GM12878 (cell line): ENCODE data around the gene SASH3. TPM values are rescaled to one million over a fixed set of nuclear protein-coding genes. Genes with fewer than 3 reads are reported as not detected.
A peak's percentile ranks its signal among the peaks of the same experiment; 100 is the strongest.

Source experiments
- ATAC-seq: fragments of 200-7000 bp; cut with Tn5 transposase; 3 replicates; pipeline ENCODE4 v1.9.1; 2020; ENCODE audit warnings: mild to moderate bottlenecking, moderate library complexity
- BruUV-seq: library from RNA; stranded (reverse); fragments of 400-500 nt; replicated peaks from 2 replicates; lab custom pipeline; 2021; lab: Mats Ljungman, UMichigan
- CTCF ChIA-PET: fragments of 300-600 bp; sonication (Branson Sonifier 250); formaldehyde crosslinking; extraction: SDS; loops from one replicate; lab custom pipeline; 2021; ENCODE audit warnings: inconsistent platforms; lab: Yijun Ruan, JAX
- POLR2A ChIA-PET: fragments of 350-600 bp; formaldehyde crosslinking; extraction: SDS; loops from one replicate; lab custom pipeline; 2021; ENCODE audit warnings: inconsistent platforms; lab: Charles Lee
- RAD21 ChIA-PET: fragments of 300-600 bp; sonication (Branson Sonifier 250); formaldehyde crosslinking; loops from one replicate; lab custom pipeline; 2023; ENCODE audit warnings: antibody characterized with exemption; ENCODE audit not compliant: unreplicated experiment; lab: Charles Lee
- SMC1A ChIA-PET: fragments of 300-600 bp; sonication (Branson Sonifier 250); formaldehyde crosslinking; loops from one replicate; lab custom pipeline; 2023; ENCODE audit not compliant: unreplicated experiment, uncharacterized antibody; lab: Charles Lee
- DNase-seq: peaks from one replicate; pipeline ENCODE4 v3.0.0-alpha.2; 2011; ENCODE audit warnings: low read depth, low spot score
- FAIRE-seq: peaks from 3 replicates; lab custom pipeline; 2011; peaks lifted over from hg19 to GRCh38; lab: Jason Lieb, UNC
- H2AFZ ChIP-seq: 2 replicates; pipeline ENCODE4 v1.6.0; 2011; ENCODE audit warnings: low read depth, low read length, control low read depth; ENCODE audit not compliant: control insufficient read depth
- H3K27ac ChIP-seq: 2 replicates; pipeline ENCODE4 v1.5.1; 2011; ENCODE audit warnings: control low read depth; ENCODE audit not compliant: control insufficient read depth, insufficient read depth
- H3K27me3 ChIP-seq, 2 experiments: replicated peaks in 1 of 2; 2 replicates each; pipeline versions ENCODE4 v1.6.0 to v1.6.1; 2011; ENCODE audit warnings: low read length in 1 of 2; ENCODE audit not compliant: control insufficient read depth in 2 of 2, insufficient read depth in 2 of 2
- H3K36me3 ChIP-seq, 2 experiments: 2 replicates each; pipeline ENCODE4 v1.5.1; 2011; ENCODE audit warnings: low read length in 1 of 2; ENCODE audit not compliant: control insufficient read depth in 2 of 2, insufficient read depth in 2 of 2
- H3K4me1 ChIP-seq: 2 replicates; pipeline ENCODE4 v1.6.1; 2011; ENCODE audit warnings: mild to moderate bottlenecking, low read length, moderate library complexity, mixed read lengths; ENCODE audit not compliant: control insufficient read depth, insufficient read depth
- H3K4me2 ChIP-seq: 2 replicates; pipeline ENCODE4 v1.6.0; 2011; ENCODE audit warnings: control low read depth; ENCODE audit not compliant: control insufficient read depth, insufficient read depth
- H3K4me3 ChIP-seq: fragments of 200-600 bp; sonication (generic); 2 replicates; pipeline ENCODE4 v1.5.1; 2016
- H3K79me2 ChIP-seq: 2 replicates; pipeline ENCODE4 v1.6.0; 2011; ENCODE audit warnings: low read length; ENCODE audit not compliant: control insufficient read depth, insufficient read depth
- H3K9ac ChIP-seq: 2 replicates; pipeline ENCODE4 v1.8.0; 2011; ENCODE audit warnings: low read length, control low read depth, mixed read lengths; ENCODE audit not compliant: control insufficient read depth, insufficient read depth
- H3K9me3 ChIP-seq: replicated peaks from 3 replicates; pipeline ENCODE4 v1.5.1; 2011; ENCODE audit warnings: mild to moderate bottlenecking, low read length; ENCODE audit not compliant: control insufficient read depth, insufficient read depth
- H4K20me1 ChIP-seq: 2 replicates; pipeline ENCODE4 v1.6.0; 2011; ENCODE audit not compliant: control insufficient read depth, insufficient read depth
- ATF3 ChIP-seq: IDR thresholded peaks from 2 replicates; pipeline ENCODE4 v1.6.1; 2011; ENCODE audit warnings: low read depth, mild to moderate bottlenecking, low read length, moderate library complexity, borderline replicate concordance; ENCODE audit errors: extremely low read depth
- BCL11A ChIP-seq: IDR thresholded peaks from 2 replicates; pipeline ENCODE4 v1.6.1; 2011; ENCODE audit warnings: low read depth, low read length
- CBX5 ChIP-seq: sonication (generic); IDR thresholded peaks from 2 replicates; pipeline ENCODE4 v1.6.1; 2016; ENCODE audit warnings: low read depth, moderate library complexity, mild to moderate bottlenecking, inconsistent platforms
- CHD2 ChIP-seq: IDR thresholded peaks from 2 replicates; pipeline ENCODE4 v1.6.1; 2011; ENCODE audit warnings: low read depth, low read length, improper control_type of control experiment, borderline replicate concordance
- EGR1 ChIP-seq, 2 experiments: IDR thresholded peaks; 1 replicate in 1 of 2; 2 replicates in 1 of 2; pipeline ENCODE4 v1.6.1; 2011 to 2012; ENCODE audit warnings: low read depth in 2 of 2, low read length in 2 of 2, borderline replicate concordance in 1 of 2, mild to moderate bottlenecking in 1 of 2, moderate library complexity in 1 of 2
- EP300 ChIP-seq, 2 experiments: fragments of 150-350 bp in 1 of 2; IDR thresholded peaks; 2 replicates each; pipeline ENCODE4 v1.6.1; 2011 to 2012; ENCODE audit warnings: low read depth in 2 of 2, low read length in 2 of 2, borderline replicate concordance in 1 of 2, improper control_type of control experiment in 1 of 2, inconsistent platforms in 1 of 2; ENCODE audit not compliant: control insufficient read depth in 1 of 2
- GATAD2B ChIP-seq: fragments of 450-650 bp; conservative IDR thresholded peaks from 2 replicates; pipeline ENCODE4 v1.6.1; 2017; ENCODE audit warnings: low read depth, mild to moderate bottlenecking, moderate library complexity
- HDAC2 ChIP-seq: fragments of 200-600 bp; sonication (generic); IDR thresholded peaks from 2 replicates; pipeline ENCODE4 v1.6.1; 2017
- HDAC6 ChIP-seq: fragments of 200-600 bp; sonication (generic); IDR thresholded peaks from one replicate; pipeline ENCODE4 v1.8.0; 2017; ENCODE audit warnings: antibody characterized with exemption; ENCODE audit not compliant: unreplicated experiment
- IRF3 ChIP-seq: fragments of 450-650 bp; IDR thresholded peaks from 2 replicates; pipeline ENCODE4 v1.6.1; 2014; ENCODE audit warnings: mild to moderate bottlenecking
- JUNB ChIP-seq: IDR thresholded peaks from 2 replicates; pipeline ENCODE4 v1.6.1; 2016; ENCODE audit warnings: antibody characterized with exemption, mild to moderate bottlenecking
- MEF2A ChIP-seq: IDR thresholded peaks from 2 replicates; pipeline ENCODE4 v1.6.1; 2011; ENCODE audit warnings: low read depth, mild to moderate bottlenecking, low read length, moderate library complexity; ENCODE audit not compliant: insufficient read depth
- MTA2 ChIP-seq: fragments of 450-650 bp; IDR thresholded peaks from 2 replicates; pipeline ENCODE4 v1.6.1; 2016; ENCODE audit warnings: low read depth, mild to moderate bottlenecking, moderate library complexity
- NFYA ChIP-seq: IDR thresholded peaks from 2 replicates; pipeline ENCODE4 v1.6.1; 2011; ENCODE audit warnings: low read depth, mild to moderate bottlenecking, low read length, improper control_type of control experiment, borderline replicate concordance
- PBX3 ChIP-seq: IDR thresholded peaks from 2 replicates; pipeline ENCODE4 v1.6.1; 2011; ENCODE audit warnings: mild to moderate bottlenecking, low read depth, low read length, moderate library complexity; ENCODE audit not compliant: insufficient replicate concordance
- PML ChIP-seq: IDR thresholded peaks from 2 replicates; pipeline ENCODE4 v1.6.1; 2012; ENCODE audit warnings: low read length, inconsistent platforms
- RFX5 ChIP-seq: IDR thresholded peaks from 2 replicates; pipeline ENCODE4 v1.6.1; 2011; ENCODE audit warnings: low read depth, low read length, improper control_type of control experiment
- SMAD5 ChIP-seq: IDR thresholded peaks from 2 replicates; pipeline ENCODE4 v1.6.1; 2016; ENCODE audit warnings: antibody characterized with exemption, low read depth
- SP1 ChIP-seq: IDR thresholded peaks from one replicate; pipeline ENCODE4 v1.6.1; 2011; ENCODE audit warnings: low read depth, low read length
- SREBF2 ChIP-seq: IDR thresholded peaks from 2 replicates; pipeline ENCODE4 v1.6.1; 2012; ENCODE audit warnings: mild to moderate bottlenecking, low read length
- SUZ12 ChIP-seq: fragments of 200-600 bp; sonication (generic); IDR thresholded peaks from one replicate; pipeline ENCODE4 v1.6.1; 2018; ENCODE audit warnings: antibody characterized with exemption, mild to moderate bottlenecking; ENCODE audit not compliant: unreplicated experiment
- TAF1 ChIP-seq: IDR thresholded peaks from 2 replicates; pipeline ENCODE4 v1.6.1; 2011; ENCODE audit warnings: mild to moderate bottlenecking, low read depth, low read length, borderline replicate concordance
- TCF12 ChIP-seq: IDR thresholded peaks from 2 replicates; pipeline ENCODE4 v1.6.1; 2011; ENCODE audit warnings: low read depth, mild to moderate bottlenecking, low read length
- TCF7 ChIP-seq: IDR thresholded peaks from 2 replicates; pipeline ENCODE4 v1.6.1; 2014; ENCODE audit warnings: antibody characterized with exemption, borderline replicate concordance
- WGBS: methylation state at CpG from one replicate; pipeline ENCODE4 v1.1.6; 2016; ENCODE audit warnings: low lambda C conversion rate; ENCODE audit not compliant: insufficient replicate concordance, insufficient coverage; ENCODE audit errors: missing lambda C conversion rate; 5-methylcytosine and 5-hydroxymethylcytosine counted together
- in situ Hi-C: fragments of 300-500 bp; cut with MboI; formaldehyde crosslinking; loops from 9 replicates; pipeline ENCODE4 v1.14.3; 2018; ENCODE audit warnings: mixed read lengths
- intact Hi-C: fragments of 100-400 bp; cut with micrococcal nuclease; formaldehyde crosslinking; loops from one replicate; pipeline ENCODE4 v1.14.2; 2022; ENCODE audit not compliant: unreplicated experiment
- polyA plus RNA-seq, 11 experiments: library from polyadenylated mRNA; depleted of rRNA in 4 of 11; unstranded in 6 of 11; stranded (reverse) in 5 of 11; fragments of >200 nt; fragmentation: Nextera tagmentation in 4 of 11; fragmentation: Illumina TruSeq in 1 of 11; extraction: Ambion mirVana in 4 of 11; extraction: Trizol in 1 of 11; gene quantifications; 1 replicate in 1 of 11; 2 replicates in 10 of 11; pipeline versions ENCODE4 v1.2.1 to v1.2.3, GENCODE V29; 2011 to 2016; ENCODE audit warnings: inconsistent platforms in 2 of 11, missing spikeins in 2 of 11, low read depth in 1 of 11
- total RNA-seq, 4 experiments: library from RNA; depleted of rRNA in 3 of 4; stranded (reverse); fragments of >200 nt in 3 of 4; fragmentation: Illumina TruSeq in 1 of 4; extraction: Trizol in 1 of 4; gene quantifications; 2 replicates each; pipeline versions ENCODE4 v1.2.1 to v1.2.3, GENCODE V29; 2013 to 2021

Gene SASH3
- total and polyA plus RNA-seq, 10 of the 15 experiments (the other 5 are each of a cell fraction or from before 2014, with no cell fraction given) = 23.1 to 233 (median 160) TPM

GRCh38 chrX:129786210-129786651 is 6.5 kb downstream of the SASH3 start:
- DNase-seq (peak; percentile 77), FAIRE-seq (peak; percentile 97), ATAC-seq (peak; percentile 80)
- H4K20me1 ChIP-seq = no peaks in the 10 kb centered on the region
- in situ Hi-C loops = no loop called here
- H3K36me3 ChIP-seq = peaks cover 12 to 18% of the 10 kb centered on the region in 2 experiments
- no peak overlapping the region for H2AFZ ChIP-seq
- H3K4me1 ChIP-seq = peaks cover 30% of the 10 kb centered on the region
- peaks cover 59% of the 10 kb centered on the region for H3K79me2 ChIP-seq
- peak overlapping the region; percentile 77 for H3K27ac ChIP-seq
- H3K4me3 ChIP-seq = peak overlapping the region; percentile 35
- ChIA-PET CTCF (interaction anchor here (1.1 to 1.6 kb wide), 4 partner anchors 9 to 148 kb away, joined by 3 to 6 read pairs (median 4); no protein-coding TSS in a partner anchor), POLR2A (interaction anchor here (11.2 kb wide), 1 partner anchor 16 kb away, joined by 169 read pairs; no protein-coding TSS in a partner anchor), RAD21 (interaction anchor here (0.7 to 1.8 kb wide), 5 partner anchors 11 to 39 kb away, joined by 3 to 8 read pairs (median 4); no protein-coding TSS in a partner anchor), SMC1A (interaction anchor here (1.7 to 14.8 kb wide), 4 partner anchors 10 to 37 kb away, joined by 4 to 165 read pairs (median 6); no protein-coding TSS in a partner anchor)
- peak overlapping the region; percentile 85 for H3K4me2 ChIP-seq
- no TSS peak for BruUV-seq
- no peaks in the 10 kb centered on the region for H3K9me3 ChIP-seq
- intact Hi-C loops = no loop called here
- H3K9ac ChIP-seq = no peak overlapping the region
- WGBS = 0% methylated on average over 3 of the region's 3 CpGs
- no peaks in the 10 kb centered on the region for H3K27me3 ChIP-seq
- peak; percentile 77; the same call in 1 of the 2 replicates for TF ChIP-seq TCF12
- TF ChIP-seq TCF7 = no peak
- no peak for TF ChIP-seq JUNB
- TF ChIP-seq MTA2 = peak; percentile 85
- TF ChIP-seq HDAC2 = no peak
- peak; percentile 91; the same call in 1 of the 2 replicates for TF ChIP-seq GATAD2B
- peak; percentile 92 for TF ChIP-seq BCL11A
- TF ChIP-seq SREBF2 = no peak
- TF ChIP-seq CHD2 = peak; percentile 55; the same call in 1 of the 2 replicates
- TF ChIP-seq EGR1 (IDR thresholded peaks at IDR 0.05; ENCODE audit: borderline replicate concordance in 1 of 2, low read depth in 2 of 2, low read length in 2 of 2) = no peak
- TF ChIP-seq SP1 = peak; percentile 42
- 0 out of 2 replicates have a peak, but pooled peaks have one; percentile 12 for TF ChIP-seq MEF2A
- no peak for TF ChIP-seq TAF1
- TF ChIP-seq NFYA = no peak
- no peak for TF ChIP-seq ATF3
- TF ChIP-seq PBX3 = no peak
- no peak for TF ChIP-seq SUZ12
- TF ChIP-seq PML = no peak
- TF ChIP-seq HDAC6 = no peak
- no peak for TF ChIP-seq IRF3
- peak; percentile 33 to 97 for TF ChIP-seq EP300 (IDR thresholded peaks at IDR 0.05; ENCODE audit: borderline replicate concordance in 1 of 2, control insufficient read depth in 1 of 2, low read depth in 2 of 2, low read length in 2 of 2)
- no peak for TF ChIP-seq CBX5
- no peak for TF ChIP-seq SMAD5
- no peak for TF ChIP-seq RFX5
